OCI-LY7 (cell line): ENCODE data around the gene RELN. TPM values are rescaled to one million over a fixed set of nuclear protein-coding genes. Genes with fewer than 3 reads are reported as not detected.

Experiments used
- BruUV-seq: library from RNA; stranded (reverse); fragments of 400-500 nt; replicated peaks from 2 replicates; lab custom pipeline; 2021; lab: Mats Ljungman, UMichigan
- CTCF ChIA-PET: fragments of 300-600 bp; sonication (Branson Sonifier 250); formaldehyde crosslinking; loops from one replicate; lab custom pipeline; 2022; ENCODE audit warnings: antibody characterized with exemption; ENCODE audit not compliant: unreplicated experiment; lab: Charles Lee
- POLR2A ChIA-PET: fragments of 300-600 bp; sonication (Branson Sonifier 250); formaldehyde crosslinking; loops from one replicate; lab custom pipeline; 2022; ENCODE audit warnings: antibody characterized with exemption; lab: Charles Lee
- DNase-seq: peaks from one replicate; pipeline ENCODE4 v3.0.0-alpha.2; 2015; ENCODE audit warnings: low spot score
- H2AFZ ChIP-seq: fragments of 200-600 bp; sonication (generic), shearing (Covaris generic); 2 replicates; pipeline ENCODE4 v1.6.1; 2014; ENCODE audit warnings: mild to moderate bottlenecking, antibody characterized with exemption, low read length, moderate library complexity
- H3K27ac ChIP-seq: fragments of 200-600 bp; sonication (generic); 2 replicates; pipeline ENCODE4 v1.5.1; 2014; ENCODE audit warnings: mixed run types, low read depth, mild to moderate bottlenecking, moderate library complexity, low read length, inconsistent platforms; ENCODE audit not compliant: poor library complexity, severe bottlenecking
- H3K36me3 ChIP-seq: fragments of 200-600 bp; sonication (generic); 2 replicates; pipeline ENCODE4 v1.6.1; 2014; ENCODE audit warnings: mild to moderate bottlenecking, antibody characterized with exemption, low read length, moderate library complexity, mixed read lengths; ENCODE audit not compliant: insufficient read depth
- H3K4me1 ChIP-seq: fragments of 200-600 bp; sonication (generic); 2 replicates; pipeline ENCODE4 v1.5.1; 2014; ENCODE audit warnings: mild to moderate bottlenecking, low read length; ENCODE audit not compliant: insufficient read depth, poor library complexity, severe bottlenecking
- H3K4me2 ChIP-seq: fragments of 200-600 bp; sonication (generic); 2 replicates; pipeline ENCODE4 v1.6.1; 2014; ENCODE audit warnings: mild to moderate bottlenecking, low read length
- H3K4me3 ChIP-seq: fragments of 200-600 bp; sonication (generic); 2 replicates; pipeline ENCODE4 v1.5.1; 2014; ENCODE audit warnings: mild to moderate bottlenecking, low read depth, low read length; ENCODE audit not compliant: poor library complexity, severe bottlenecking
- H3K79me2 ChIP-seq: fragments of 200-600 bp; sonication (generic); 2 replicates; pipeline ENCODE4 v1.6.1; 2016; ENCODE audit warnings: low read depth, mild to moderate bottlenecking, low read length, moderate library complexity, mixed read lengths; ENCODE audit not compliant: insufficient read depth
- H3K9me2 ChIP-seq: fragments of 200-600 bp; sonication (generic); 2 replicates; pipeline ENCODE4 v1.6.1; 2016; ENCODE audit warnings: mild to moderate bottlenecking, low read length, mixed read lengths; ENCODE audit not compliant: insufficient read depth
- H3K9me3 ChIP-seq: fragments of 200-600 bp; sonication (generic); 2 replicates; pipeline ENCODE4 v1.6.1; 2014; ENCODE audit warnings: mild to moderate bottlenecking, mixed run types, low read length, mixed read lengths
- H4K20me1 ChIP-seq: fragments of 200-600 bp; sonication (generic); 2 replicates; pipeline ENCODE4 v1.6.1; 2014; ENCODE audit warnings: mild to moderate bottlenecking, antibody characterized with exemption, low read length, moderate library complexity, mixed read lengths; ENCODE audit not compliant: insufficient read depth
- CTCF ChIP-seq: fragments of 200-600 bp; sonication (generic); conservative IDR thresholded peaks from 2 replicates; pipeline ENCODE4 v1.5.1; 2014; ENCODE audit warnings: mild to moderate bottlenecking, antibody characterized with exemption, low read length, moderate library complexity, mixed read lengths
- EZH2phosphoT487 ChIP-seq: fragments of 200-600 bp; sonication (generic); IDR thresholded peaks from 2 replicates; pipeline ENCODE4 v1.6.1; 2018; ENCODE audit warnings: low read depth, borderline replicate concordance, mild to moderate bottlenecking, mixed run types, antibody characterized with exemption, low read length, moderate library complexity, mixed read lengths
- intact Hi-C: fragments of 100-400 bp; cut with micrococcal nuclease; formaldehyde crosslinking; loops from one replicate; pipeline ENCODE4 v1.10.0; 2022; ENCODE audit not compliant: unreplicated experiment
- total RNA-seq, 2 experiments: library from RNA; depleted of rRNA in 1 of 2; stranded (reverse); fragments of >200 nt in 1 of 2; shearing (Covaris generic) in 1 of 2; gene quantifications; 2 replicates each; pipeline ENCODE4 v1.2.3, GENCODE V29; 2014 to 2022

RELN gene
- total RNA-seq, 2 experiments from 2014 or later = not detected

DNA sequence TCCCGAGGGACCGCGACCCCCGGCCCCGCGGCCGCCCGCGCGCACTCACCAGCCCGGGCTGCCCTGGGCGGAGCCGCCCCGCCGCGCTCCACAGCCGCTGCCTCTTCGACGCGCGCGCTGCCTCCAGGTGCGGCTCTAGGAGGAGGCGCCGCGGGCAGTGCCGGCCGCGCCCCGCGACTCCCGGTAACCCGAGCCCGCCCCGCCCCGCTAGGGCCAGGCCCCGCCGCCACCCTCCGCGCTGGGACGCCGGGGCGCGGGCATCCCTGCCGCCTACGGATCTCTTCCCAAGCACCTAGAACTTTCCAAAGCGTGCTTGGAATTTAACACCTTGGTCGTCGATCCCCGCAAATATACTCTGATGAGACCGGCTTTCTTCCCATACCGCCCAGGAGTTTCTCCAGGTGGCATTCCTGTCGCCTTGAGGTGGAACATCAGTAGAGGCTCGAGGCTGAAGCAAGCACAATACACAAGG, 543.4 kb downstream of the RELN start, which contains the start of gene SLC26A5:
Gene SLC26A5, minus strand, starts transcription at position 159 of the 472 bp plus-strand sequence. CDS start 24,693 bp downstream, outside the sequence.
- H3K4me2 ChIP-seq = no peak within 1 kb of the TSS
- H3K4me1 ChIP-seq = no peaks in the 10 kb centered on the region
- H3K9me2 ChIP-seq = no peaks in the 10 kb centered on the region
- H3K36me3 ChIP-seq = no peaks in the 10 kb centered on the region
- no peak within 1 kb of the TSS for H3K4me3 ChIP-seq
- TF ChIP-seq EZH2phosphoT487 = no peak
- no peak for TF ChIP-seq CTCF
- H4K20me1 ChIP-seq = no peaks in the 10 kb centered on the region
- DNase-seq = no peak
- no peaks in the 10 kb centered on the region for H3K9me3 ChIP-seq
- intact Hi-C loops = no loop called here
- no peak within 1 kb of the TSS for H2AFZ ChIP-seq
- ChIA-PET CTCF (no interaction called here), POLR2A (no interaction called here)
- H3K27ac ChIP-seq = no peak within 1 kb of the TSS
- no peaks in the 10 kb centered on the region for H3K79me2 ChIP-seq
- no TSS peak for BruUV-seq

DNA sequence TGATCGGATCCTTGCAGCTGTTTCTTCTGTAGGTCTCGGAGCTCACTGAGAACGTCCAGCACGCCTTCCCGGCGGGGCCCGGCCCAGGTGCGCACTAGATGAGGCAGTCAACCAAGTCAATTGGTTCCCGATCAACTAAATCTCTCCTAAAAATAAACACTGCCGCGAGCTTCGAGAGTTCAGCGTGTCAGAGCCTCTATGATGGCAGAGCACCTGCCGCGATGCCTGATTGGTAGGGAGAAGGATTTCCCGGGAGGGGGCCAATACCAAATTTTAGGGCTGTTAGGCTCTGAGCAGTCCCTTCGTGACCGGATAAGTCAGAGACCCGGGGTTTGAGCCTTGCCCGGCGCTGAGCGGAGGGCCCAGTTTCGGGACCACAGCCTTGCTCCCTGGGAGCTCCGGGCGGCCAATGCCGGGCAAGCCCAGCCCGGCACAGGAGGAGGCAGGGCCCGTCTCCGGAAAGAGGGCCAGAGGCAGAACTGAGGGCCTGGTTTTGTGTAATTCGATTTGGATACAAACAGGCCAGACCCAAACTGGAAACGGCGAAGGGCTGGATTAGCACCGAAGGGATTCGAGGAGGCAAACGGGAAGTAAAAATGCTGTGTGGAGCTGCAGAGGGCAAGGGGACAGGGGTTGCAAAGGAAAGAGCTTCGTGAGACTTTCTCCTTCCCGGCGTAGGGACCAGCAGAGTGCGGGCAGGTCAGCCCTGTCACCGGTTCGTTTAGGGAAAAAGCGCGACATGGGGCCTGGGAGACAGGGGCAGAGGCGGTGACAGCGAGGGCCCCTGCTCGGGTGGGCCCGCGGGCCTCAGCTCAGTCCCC, 544.0 kb downstream of the RELN start:
- intact Hi-C loops = no loop called here

More for the DNA sequence above, 544.0 kb downstream of the RELN start:
- Histone ChIP-seq H3K9me2 (no peaks in the 10 kb centered on the region), H3K4me3 (no peak overlapping the region), H3K4me2 (no peak overlapping the region), H3K27ac (no peak overlapping the region), H3K36me3 (no peaks in the 10 kb centered on the region), H3K9me3 (no peaks in the 10 kb centered on the region), H2AFZ (no peak overlapping the region), H3K4me1 (no peaks in the 10 kb centered on the region), H4K20me1 (no peaks in the 10 kb centered on the region), H3K79me2 (no peaks in the 10 kb centered on the region)
- ChIA-PET CTCF (no interaction called here), POLR2A (interaction anchor here (0.6 kb wide), 1 partner anchor 433 kb away, joined by 4 read pairs; no protein-coding TSS in a partner anchor)
- DNase-seq = no peak
- TF ChIP-seq EZH2phosphoT487 (no peak), CTCF (no peak)
- no TSS peak for BruUV-seq
